Measurements from ENCODE around the gene NBPF11.
"Not testable (repeated sequence)": the region's sequence is repeated elsewhere in the genome, so short reads cannot be mapped to it uniquely, and the experiment has no call there.

Gene NBPF11

GRCh38 chr1:148151911-148152656, at the start of gene NBPF11:
TSS of gene NBPF11 (minus strand) at chr1:148152281. CDS start at chr1:148127003, 25,278 bp downstream.
- H3K9me3 Mint-ChIP-seq; H3K4me1 Mint-ChIP-seq; H3K36me3 Mint-ChIP-seq (ENCODE audit: low read depth); H3K27me3 Mint-ChIP-seq (ENCODE audit: low read depth): not testable (repeated sequence)
- peak within 1 kb of the TSS; percentile 98 to 99 (median 99) for H3K4me3 Mint-ChIP-seq
- H3K27ac Mint-ChIP-seq = peak within 1 kb of the TSS; percentile 96 to 99 (median 98)

- H3K27me3 Mint-ChIP-seq (ENCODE audit: low read depth); H3K4me3 Mint-ChIP-seq; H3K4me1 Mint-ChIP-seq; H3K9me3 Mint-ChIP-seq; H3K36me3 Mint-ChIP-seq (ENCODE audit: low read depth); H3K27ac Mint-ChIP-seq: not testable (repeated sequence)
These were observed 45.3 kb upstream of the NBPF11 start for GRCh38 chr1:148197396-148197795.

GRCh38 chr1:148196949-148197348, 44.9 kb upstream of the NBPF11 start:
- H3K4me1 Mint-ChIP-seq; H3K9me3 Mint-ChIP-seq; H3K27me3 Mint-ChIP-seq (ENCODE audit: low read depth); H3K27ac Mint-ChIP-seq; H3K4me3 Mint-ChIP-seq; H3K36me3 Mint-ChIP-seq (ENCODE audit: low read depth): not testable (repeated sequence)

- H3K4me3 Mint-ChIP-seq; H3K4me1 Mint-ChIP-seq; H3K27ac Mint-ChIP-seq; H3K27me3 Mint-ChIP-seq (ENCODE audit: low read depth); H3K36me3 Mint-ChIP-seq (ENCODE audit: low read depth); H3K9me3 Mint-ChIP-seq: not testable (repeated sequence)
These were observed 43.0 kb upstream of the NBPF11 start for GRCh38 chr1:148195115-148195514.

- not testable (repeated sequence) for H3K9me3 Mint-ChIP-seq; H3K4me1 Mint-ChIP-seq; H3K4me3 Mint-ChIP-seq; H3K27ac Mint-ChIP-seq; H3K27me3 Mint-ChIP-seq (ENCODE audit: low read depth); H3K36me3 Mint-ChIP-seq (ENCODE audit: low read depth)
These were observed 36.7 kb upstream of the NBPF11 start for GRCh38 chr1:148188768-148189167.

GRCh38 chr1:148178682-148179081, 26.6 kb upstream of the NBPF11 start:
- not testable (repeated sequence) for H3K27ac Mint-ChIP-seq; H3K27me3 Mint-ChIP-seq (ENCODE audit: low read depth); H3K4me1 Mint-ChIP-seq; H3K9me3 Mint-ChIP-seq; H3K36me3 Mint-ChIP-seq (ENCODE audit: low read depth); H3K4me3 Mint-ChIP-seq

- not testable (repeated sequence) for H3K27me3 Mint-ChIP-seq (ENCODE audit: low read depth); H3K4me1 Mint-ChIP-seq; H3K27ac Mint-ChIP-seq; H3K9me3 Mint-ChIP-seq; H3K4me3 Mint-ChIP-seq; H3K36me3 Mint-ChIP-seq (ENCODE audit: low read depth)
These were observed 23.3 kb upstream of the NBPF11 start for GRCh38 chr1:148175414-148175813.

- not testable (repeated sequence) for H3K4me3 Mint-ChIP-seq; H3K9me3 Mint-ChIP-seq; H3K4me1 Mint-ChIP-seq; H3K27me3 Mint-ChIP-seq (ENCODE audit: low read depth); H3K36me3 Mint-ChIP-seq (ENCODE audit: low read depth); H3K27ac Mint-ChIP-seq
These were observed 19.9 kb upstream of the NBPF11 start for GRCh38 chr1:148171995-148172394.

- Mint-ChIP-seq H3K4me1 (peaks cover 8% of the 10 kb centered on the region), H3K36me3 (ENCODE audit: low read depth) (no peaks in the 10 kb centered on the region), H3K27ac (peak overlapping the region; percentile 7 to 63 (median 8)), H3K4me3 (no peak overlapping the region), H3K27me3 (ENCODE audit: low read depth) (no peaks in the 10 kb centered on the region), H3K9me3 (no peaks in the 10 kb centered on the region)
- TF ChIP-seq CTCF (IDR thresholded peaks at IDR 0.05; ENCODE audit: unreplicated experiment in 3 of 3) = no peak
These were observed 14.7 kb upstream of the NBPF11 start for GRCh38 chr1:148166558-148167492.

- Mint-ChIP-seq H3K4me1 (peaks cover 12% of the 10 kb centered on the region), H3K27ac (no peak overlapping the region), H3K9me3 (peaks cover 2% of the 10 kb centered on the region), H3K27me3 (ENCODE audit: low read depth) (no peaks in the 10 kb centered on the region), H3K4me3 (no peak overlapping the region), H3K36me3 (ENCODE audit: low read depth) (peaks cover 3% of the 10 kb centered on the region)
- TF ChIP-seq CTCF (IDR thresholded peaks at IDR 0.05; ENCODE audit: unreplicated experiment in 3 of 3) = no peak
These were observed 10.3 kb upstream of the NBPF11 start for GRCh38 chr1:148162363-148162762.

All from nephron (organoid).